CD4-positive, CD25-positive, alpha-beta regulatory T cell (primary cell): ENCODE data around the gene EEIG1. TPM values are rescaled to one million over a fixed set of nuclear protein-coding genes. Genes with fewer than 3 reads are reported as not detected.

Source experiments
- ATAC-seq, 2 donors: fragments of 150-1000 bp; cut with Tn5 transposase; one replicate each; pipeline ENCODE4 v1.10.0; 2021; ENCODE audit warnings: low read depth in 2 of 2, moderate number of reproducible peaks in 2 of 2, moderate library complexity in 1 of 2
- DNase-seq, 3 donors: peaks; one replicate each; pipeline versions ENCODE4 v3.0.0 to v3.0.0-alpha.2; 2012 to 2022; ENCODE audit warnings: mixed read lengths in 1 of 3
- H3K27ac ChIP-seq: one replicate; pipeline ENCODE4 v1.7.0; 2013; ENCODE audit warnings: mild to moderate bottlenecking, low read length; ENCODE audit not compliant: insufficient read depth, poor library complexity, severe bottlenecking
- H3K27me3 ChIP-seq: one replicate; pipeline ENCODE4 v1.7.0; 2013; ENCODE audit warnings: low read length; ENCODE audit not compliant: control insufficient read depth, insufficient read depth
- H3K36me3 ChIP-seq: one replicate; pipeline ENCODE4 v1.7.0; 2013; ENCODE audit warnings: mild to moderate bottlenecking, low read length, moderate library complexity; ENCODE audit not compliant: control insufficient read depth, insufficient read depth
- H3K4me1 ChIP-seq: 2 replicates; pipeline ENCODE4 v1.7.0; 2013; ENCODE audit warnings: mild to moderate bottlenecking, low read length; ENCODE audit not compliant: insufficient read depth, control insufficient read depth, poor library complexity, severe bottlenecking
- H3K4me3 ChIP-seq: one replicate; pipeline ENCODE4 v1.7.0; 2013; ENCODE audit warnings: low read depth, mild to moderate bottlenecking, low read length, moderate library complexity
- H3K9me3 ChIP-seq, 2 experiments: 1 replicate in 1 of 2; 2 replicates in 1 of 2; pipeline ENCODE4 v1.7.0; 2013; ENCODE audit warnings: low read length in 2 of 2, mild to moderate bottlenecking in 1 of 2, moderate library complexity in 1 of 2; ENCODE audit not compliant: control insufficient read depth in 2 of 2
- H3K27ac Mint-ChIP-seq, 3 donors: one replicate each; pipeline ENCODE4 v1.8.0; 2020 to 2022; ENCODE audit warnings: mild to moderate bottlenecking in 3 of 3, mixed read lengths in 3 of 3, moderate library complexity in 2 of 3
- H3K27me3 Mint-ChIP-seq: one replicate; pipeline ENCODE4 v1.8.0; 2022; ENCODE audit warnings: mild to moderate bottlenecking, mixed read lengths
- H3K36me3 Mint-ChIP-seq: one replicate; pipeline ENCODE4 v1.8.0; 2020; ENCODE audit warnings: mixed read lengths
- H3K4me1 Mint-ChIP-seq, 4 donors: one replicate each; pipeline ENCODE4 v1.8.0; 2020 to 2022; ENCODE audit warnings: mixed read lengths in 4 of 4, mild to moderate bottlenecking in 1 of 4
- H3K4me3 Mint-ChIP-seq, 4 donors: one replicate each; pipeline ENCODE4 v1.8.0; 2020 to 2022; ENCODE audit warnings: mild to moderate bottlenecking in 4 of 4, mixed read lengths in 4 of 4, moderate library complexity in 3 of 4
- H3K9me3 Mint-ChIP-seq, 7 donors: one replicate each; pipeline ENCODE4 v1.8.0; 2020 to 2022; ENCODE audit warnings: mixed read lengths in 7 of 7, mild to moderate bottlenecking in 3 of 7, moderate library complexity in 2 of 7
- polyA plus RNA-seq, 4 donors: library from polyadenylated mRNA; unstranded; fragments of 300-500 nt; fragmentation: Illumina TruSeq; gene quantifications; one replicate each; pipeline ENCODE4 v1.2.3, GENCODE V29; 2021
- total RNA-seq: library from RNA; stranded (reverse); gene quantifications from one replicate; pipeline ENCODE4 v1.2.3, GENCODE V29; 2022

EEIG1 gene
- total and polyA plus RNA-seq, 5 donors from 2014 or later, result 140 to 402 (median 177) TPM

DNA sequence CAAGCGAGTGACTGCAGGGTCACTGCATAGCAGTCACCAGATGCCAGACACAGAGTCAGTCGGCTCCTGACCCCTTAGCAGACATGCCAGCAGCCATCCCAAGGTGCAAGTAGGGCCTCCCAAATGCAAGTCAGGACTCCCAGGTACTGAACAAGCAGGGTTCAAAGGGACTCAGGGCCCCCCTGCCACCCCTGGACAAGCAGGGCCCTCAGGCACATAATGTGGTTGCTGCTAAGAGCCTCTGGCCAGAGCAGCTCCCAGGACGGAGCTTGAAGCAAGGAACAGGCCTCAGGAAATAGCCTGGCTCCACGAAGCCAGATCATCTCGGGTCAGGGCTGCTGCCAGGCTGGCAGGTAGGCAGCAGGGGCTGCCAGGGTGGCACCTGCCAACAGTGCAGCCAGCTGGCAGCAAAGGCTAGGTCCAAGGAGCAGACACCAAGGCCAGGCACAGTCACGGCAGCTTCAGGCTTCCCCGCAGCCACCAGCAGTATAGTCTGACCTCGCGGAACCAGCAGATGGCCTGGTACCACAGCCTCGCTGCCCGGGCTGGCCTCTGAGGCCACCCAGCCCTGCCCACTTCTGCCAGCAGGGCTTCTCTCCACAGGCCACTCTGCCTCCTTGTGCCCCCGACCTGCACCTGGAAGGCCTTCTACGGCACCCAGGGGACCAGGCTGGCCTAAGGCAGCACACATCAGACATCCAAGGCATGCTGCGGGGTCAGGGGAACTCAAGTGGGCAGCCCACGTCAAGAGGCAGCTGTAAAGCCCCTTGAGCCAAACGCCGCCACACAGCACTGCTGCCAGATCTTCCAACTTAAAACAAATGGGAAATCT is 7.4 kb downstream of the EEIG1 start:
- Mint-ChIP-seq H3K36me3 (peaks cover 55% of the 10 kb centered on the region), H3K27me3 (peaks cover 11% of the 10 kb centered on the region), H3K9me3 (no peaks in the 10 kb centered on the region), H3K4me1 (peaks cover 18 to 82% (median 62%) of the 10 kb centered on the region in 4 donors), H3K4me3 (peak overlapping the region; percentile 88 to 97 (median 95)), H3K27ac (peak overlapping the region; percentile 95 to 99 (median 98))
- DNase-seq (no peak), ATAC-seq (peak in 1 of 2 donors; percentile 10)
- peak overlapping the region; percentile 97 for H3K4me3 ChIP-seq
- H3K27ac ChIP-seq, result peak overlapping the region; percentile 91
- no peaks in the 10 kb centered on the region for H3K9me3 ChIP-seq
- H3K36me3 ChIP-seq, result peaks cover 14% of the 10 kb centered on the region
- H3K27me3 ChIP-seq, result no peaks in the 10 kb centered on the region
- peaks cover 98% of the 10 kb centered on the region for H3K4me1 ChIP-seq

GRCh38 chr9:127972236-127972871 is 8.4 kb downstream of the EEIG1 start:
- H3K36me3 ChIP-seq, result peaks cover 14% of the 10 kb centered on the region
- H3K27me3 ChIP-seq, result no peaks in the 10 kb centered on the region
- peak overlapping the region; percentile 91 for H3K27ac ChIP-seq
- no peaks in the 10 kb centered on the region for H3K9me3 Mint-ChIP-seq
- H3K36me3 Mint-ChIP-seq, result peaks cover 56% of the 10 kb centered on the region
- no peaks in the 10 kb centered on the region for H3K9me3 ChIP-seq
- ATAC-seq (no peak), DNase-seq (no peak)
- peak overlapping the region; percentile 97 for H3K4me3 ChIP-seq
- H3K4me1 Mint-ChIP-seq, result peaks cover 19 to 92% (median 71%) of the 10 kb centered on the region in 4 donors
- H3K4me3 Mint-ChIP-seq, result peak overlapping the region; percentile 88 to 97 (median 95)
- peak overlapping the region; percentile 93 to 99 (median 98) for H3K27ac Mint-ChIP-seq
- peaks cover 98% of the 10 kb centered on the region for H3K4me1 ChIP-seq
- peaks cover 11% of the 10 kb centered on the region for H3K27me3 Mint-ChIP-seq

DNA sequence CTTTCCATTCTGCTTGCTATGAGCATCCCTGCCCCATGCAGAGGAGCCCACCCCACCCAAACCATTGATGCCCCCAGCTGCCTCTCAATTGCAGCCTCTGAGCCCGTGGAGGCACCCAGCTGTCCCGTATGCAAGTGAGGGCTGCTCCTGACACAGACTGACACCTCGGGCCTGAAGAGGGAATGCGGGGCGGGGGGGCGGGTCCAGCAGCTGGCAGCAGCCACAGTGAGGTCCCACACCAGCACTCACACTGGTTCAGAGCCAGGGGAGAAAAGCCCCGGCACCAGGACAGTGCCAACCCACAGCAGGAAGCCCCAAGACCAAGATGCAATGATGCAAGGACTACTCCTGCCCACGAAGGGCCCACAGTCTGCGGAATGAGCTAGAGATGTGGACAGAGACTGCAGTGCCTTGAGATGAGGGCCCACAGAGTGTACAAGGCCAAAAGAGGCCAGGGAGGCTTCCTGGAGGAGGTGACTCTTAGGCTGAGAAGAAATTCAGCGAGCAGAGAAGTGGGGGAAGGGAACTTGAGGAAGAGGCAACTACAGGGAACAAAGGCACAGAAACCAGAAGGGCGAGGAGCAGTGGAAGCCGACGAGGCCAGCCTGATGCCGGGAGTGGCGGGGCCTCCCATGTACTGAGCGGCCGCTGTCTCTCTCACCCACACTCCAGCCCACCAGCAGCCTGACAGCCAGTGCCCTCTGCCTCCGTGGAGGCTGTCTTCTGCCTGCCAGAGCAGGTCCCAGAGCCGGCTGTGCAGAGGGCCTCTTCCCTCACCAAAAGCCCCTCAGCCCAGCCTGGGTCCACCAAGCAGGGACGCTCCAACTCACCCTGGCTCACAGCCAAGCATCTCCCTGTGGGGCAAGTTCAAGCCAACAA is 9.2 kb downstream of the EEIG1 start:
- Mint-ChIP-seq H3K4me1 (peaks cover 19 to 98% (median 75%) of the 10 kb centered on the region in 4 donors), H3K9me3 (no peaks in the 10 kb centered on the region), H3K36me3 (peaks cover 55% of the 10 kb centered on the region), H3K4me3 (peak overlapping the region; percentile 88 to 97 (median 95)), H3K27me3 (peaks cover 11% of the 10 kb centered on the region), H3K27ac (peak overlapping the region; percentile 98 to 99 (median 98))
- Histone ChIP-seq H3K27ac (peak overlapping the region; percentile 91), H3K36me3 (peaks cover 14% of the 10 kb centered on the region), H3K4me3 (peak overlapping the region; percentile 97), H3K27me3 (no peaks in the 10 kb centered on the region), H3K9me3 (no peaks in the 10 kb centered on the region), H3K4me1 (peaks cover 98% of the 10 kb centered on the region)
- no peak for ATAC-seq
- peak in 1 of 3 donors; percentile 44 for DNase-seq

- H3K27ac Mint-ChIP-seq, result peak overlapping the region; percentile 98 to 99 (median 98)
- Histone ChIP-seq H3K9me3 (no peaks in the 10 kb centered on the region), H3K4me3 (peak overlapping the region; percentile 97), H3K36me3 (peaks cover 8% of the 10 kb centered on the region), H3K27me3 (no peaks in the 10 kb centered on the region), H3K27ac (peak overlapping the region; percentile 91), H3K4me1 (peaks cover 98% of the 10 kb centered on the region)
- DNase-seq (peak; percentile 58 to 93 (median 82)), ATAC-seq (peak; percentile 71 to 73)
- peak overlapping the region; percentile 88 to 97 (median 95) for H3K4me3 Mint-ChIP-seq
- no peaks in the 10 kb centered on the region for H3K9me3 Mint-ChIP-seq
- H3K36me3 Mint-ChIP-seq, result peaks cover 45% of the 10 kb centered on the region
- H3K27me3 Mint-ChIP-seq, result peaks cover 9% of the 10 kb centered on the region
- peaks cover 15 to 98% (median 70%) of the 10 kb centered on the region in 4 donors for H3K4me1 Mint-ChIP-seq
These were observed 10.1 kb downstream of the EEIG1 start for GRCh38 chr9:127970401-127971313.

GRCh38 chr9:127968700-127969383 is 11.9 kb downstream of the EEIG1 start:
- H3K27me3 Mint-ChIP-seq, result peaks cover 6% of the 10 kb centered on the region
- peak overlapping the region; percentile 81 for H3K4me3 ChIP-seq
- peaks cover 5% of the 10 kb centered on the region for H3K36me3 ChIP-seq
- H3K27ac Mint-ChIP-seq, result peak overlapping the region; percentile 98 to 99 (median 98)
- peak overlapping the region; percentile 88 to 97 (median 95) for H3K4me3 Mint-ChIP-seq
- peaks cover 98% of the 10 kb centered on the region for H3K4me1 ChIP-seq
- no peak for DNase-seq
- H3K9me3 ChIP-seq, result no peaks in the 10 kb centered on the region
- no peaks in the 10 kb centered on the region for H3K27me3 ChIP-seq
- peaks cover 12 to 99% (median 67%) of the 10 kb centered on the region in 4 donors for H3K4me1 Mint-ChIP-seq
- H3K9me3 Mint-ChIP-seq, result no peaks in the 10 kb centered on the region
- no peak for ATAC-seq
- H3K27ac ChIP-seq, result peak overlapping the region; percentile 91
- H3K36me3 Mint-ChIP-seq, result peaks cover 41% of the 10 kb centered on the region

GRCh38 chr9:127968042-127968441 is 12.7 kb downstream of the EEIG1 start:
- Mint-ChIP-seq H3K36me3 (peaks cover 46% of the 10 kb centered on the region), H3K27me3 (peaks cover 6% of the 10 kb centered on the region), H3K4me1 (peaks cover 12 to 99% (median 74%) of the 10 kb centered on the region in 4 donors), H3K27ac (peak overlapping the region; percentile 98 to 99 (median 98)), H3K4me3 (peak overlapping the region; percentile 88 to 97 (median 95)), H3K9me3 (no peaks in the 10 kb centered on the region)
- H3K36me3 ChIP-seq, result peaks cover 5% of the 10 kb centered on the region
- no peaks in the 10 kb centered on the region for H3K9me3 ChIP-seq
- H3K27ac ChIP-seq, result peak overlapping the region; percentile 91
- H3K27me3 ChIP-seq, result no peaks in the 10 kb centered on the region
- H3K4me1 ChIP-seq, result peaks cover 98% of the 10 kb centered on the region
- no peak for ATAC-seq
- peak in 1 of 3 donors; percentile 43 for DNase-seq
- H3K4me3 ChIP-seq, result peak overlapping the region; percentile 48
